ENCODE data around the gene OVOL2. TPM values are rescaled to one million over a fixed set of nuclear protein-coding genes. Genes with fewer than 3 reads are reported as not detected.

The OVOL2 gene
- total RNA-seq, 1 experiment from 2014 or later, result 20.7 TPM

DNA sequence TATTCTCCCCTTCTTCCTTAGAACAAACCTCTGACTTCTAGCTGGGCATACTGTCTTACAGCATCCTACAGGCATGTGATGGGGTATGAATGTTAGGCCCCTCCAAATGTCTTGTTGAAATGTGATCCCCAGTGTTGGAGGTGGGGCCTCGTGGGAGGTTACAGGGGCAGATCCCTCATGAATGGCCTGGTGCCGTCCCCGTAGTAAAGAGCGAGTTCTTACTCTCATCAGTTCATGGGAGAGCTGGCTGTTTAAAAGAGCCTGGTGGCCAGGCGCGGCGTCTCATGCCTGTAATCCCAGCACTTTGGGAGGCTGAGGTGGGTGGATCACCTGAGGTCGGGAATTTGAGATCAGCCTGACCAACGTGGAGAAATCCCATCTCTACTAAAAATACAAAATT lies 15.5 kb downstream of the OVOL2 start:
- Histone ChIP-seq H3K4me3 (no peak overlapping the region), H3K9me3 (ENCODE audit: insufficient read depth, low read depth) (no peaks in the 10 kb centered on the region), H3K36me3 (ENCODE audit: low read depth) (peaks cover 11% of the 10 kb centered on the region; the same call in 1 of the 2 replicates), H3K9me2 (ENCODE audit: insufficient read depth) (0 out of 2 replicates have a peak, but pooled peaks cover 5% of the 10 kb centered on the region), H3K4me2 (no peak overlapping the region), H3K4me1 (replicated peaks; ENCODE audit: insufficient read depth) (peaks cover 12% of the 10 kb centered on the region), H3K79me2 (ENCODE audit: low read depth) (0 out of 2 replicates have a peak, but pooled peaks cover 10% of the 10 kb centered on the region), H2AFZ (no peak overlapping the region), H3K27me3 (ENCODE audit: insufficient read depth, low read depth) (no peaks in the 10 kb centered on the region), H4K20me1 (ENCODE audit: insufficient read depth) (no peaks in the 10 kb centered on the region; the same call in 1 of the 2 replicates), H3K27ac (no peak overlapping the region), H3F3A (ENCODE audit: insufficient read depth, low read depth) (peaks cover 14% of the 10 kb centered on the region)
- intact Hi-C loops (cut with micrococcal nuclease; ENCODE audit: unreplicated experiment), result no loop called here
- no peak for DNase-seq
- no TSS peak for BruUV-seq (replicated peaks)
- POLR2A ChIA-PET (ENCODE audit: unreplicated experiment), result no interaction called here
- no peak for TF ChIP-seq EZH2 (IDR thresholded peaks at IDR 0.05; ENCODE audit: low read depth)
- TF ChIP-seq, protein P1, sequence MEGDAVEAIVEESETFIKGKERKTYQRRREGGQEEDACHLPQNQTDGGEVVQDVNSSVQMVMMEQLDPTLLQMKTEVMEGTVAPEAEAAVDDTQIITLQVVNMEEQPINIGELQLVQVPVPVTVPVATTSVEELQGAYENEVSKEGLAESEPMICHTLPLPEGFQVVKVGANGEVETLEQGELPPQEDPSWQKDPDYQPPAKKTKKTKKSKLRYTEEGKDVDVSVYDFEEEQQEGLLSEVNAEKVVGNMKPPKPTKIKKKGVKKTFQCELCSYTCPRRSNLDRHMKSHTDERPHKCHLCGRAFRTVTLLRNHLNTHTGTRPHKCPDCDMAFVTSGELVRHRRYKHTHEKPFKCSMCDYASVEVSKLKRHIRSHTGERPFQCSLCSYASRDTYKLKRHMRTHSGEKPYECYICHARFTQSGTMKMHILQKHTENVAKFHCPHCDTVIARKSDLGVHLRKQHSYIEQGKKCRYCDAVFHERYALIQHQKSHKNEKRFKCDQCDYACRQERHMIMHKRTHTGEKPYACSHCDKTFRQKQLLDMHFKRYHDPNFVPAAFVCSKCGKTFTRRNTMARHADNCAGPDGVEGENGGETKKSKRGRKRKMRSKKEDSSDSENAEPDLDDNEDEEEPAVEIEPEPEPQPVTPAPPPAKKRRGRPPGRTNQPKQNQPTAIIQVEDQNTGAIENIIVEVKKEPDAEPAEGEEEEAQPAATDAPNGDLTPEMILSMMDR (conservative IDR thresholded peaks at IDR 0.05), result no peak
- CTCF ChIA-PET, result no interaction called here

DNA sequence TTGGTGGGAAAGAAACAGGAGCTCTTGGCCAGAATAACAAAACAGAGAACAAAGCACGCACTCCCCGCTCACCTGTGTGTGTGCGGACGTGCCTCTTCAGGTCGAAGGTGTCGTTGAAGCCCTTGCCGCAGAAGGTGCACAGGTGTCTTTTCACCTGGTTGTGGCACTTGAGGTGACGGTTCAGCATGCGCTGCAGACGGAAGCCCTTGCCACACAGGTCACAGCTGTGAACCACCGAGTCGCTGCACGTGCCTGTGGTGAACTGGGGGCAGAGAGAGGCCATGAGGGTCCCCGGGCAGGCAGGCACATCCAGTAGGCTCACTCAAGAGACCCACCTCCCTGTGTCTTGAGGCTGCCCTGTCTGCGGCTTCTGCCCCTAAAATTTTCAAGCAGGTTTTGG lies 16.3 kb downstream of the OVOL2 start:
- no TSS peak for BruUV-seq (replicated peaks)
- H3K27me3 ChIP-seq (ENCODE audit: insufficient read depth, low read depth), result no peaks in the 10 kb centered on the region
- H2AFZ ChIP-seq, result no peak overlapping the region
- no peak for DNase-seq
- H4K20me1 ChIP-seq (ENCODE audit: insufficient read depth), result no peaks in the 10 kb centered on the region; the same call in 1 of the 2 replicates
- no peak overlapping the region for H3K27ac ChIP-seq
- H3K9me2 ChIP-seq (ENCODE audit: insufficient read depth), result 0 out of 2 replicates have a peak, but pooled peaks cover 5% of the 10 kb centered on the region
- peaks cover 6% of the 10 kb centered on the region for H3F3A ChIP-seq (ENCODE audit: insufficient read depth, low read depth)
- H3K4me1 ChIP-seq (replicated peaks; ENCODE audit: insufficient read depth), result peaks cover 8% of the 10 kb centered on the region
- H3K4me2 ChIP-seq, result no peak overlapping the region
- TF ChIP-seq EZH2 (IDR thresholded peaks at IDR 0.05; ENCODE audit: low read depth), result no peak
- TF ChIP-seq, protein P1 (conservative IDR thresholded peaks at IDR 0.05), result no peak
- no peak overlapping the region for H3K4me3 ChIP-seq
- POLR2A ChIA-PET (ENCODE audit: unreplicated experiment), result no interaction called here
- CTCF ChIA-PET, result no interaction called here
- H3K79me2 ChIP-seq (ENCODE audit: low read depth), result 0 out of 2 replicates have a peak, but pooled peaks cover 10% of the 10 kb centered on the region
- no peaks in the 10 kb centered on the region for H3K9me3 ChIP-seq (ENCODE audit: insufficient read depth, low read depth)
- H3K36me3 ChIP-seq (ENCODE audit: low read depth), result peaks cover 11% of the 10 kb centered on the region; the same call in 1 of the 2 replicates
- intact Hi-C loops (cut with micrococcal nuclease; ENCODE audit: unreplicated experiment), result no loop called here

DNA sequence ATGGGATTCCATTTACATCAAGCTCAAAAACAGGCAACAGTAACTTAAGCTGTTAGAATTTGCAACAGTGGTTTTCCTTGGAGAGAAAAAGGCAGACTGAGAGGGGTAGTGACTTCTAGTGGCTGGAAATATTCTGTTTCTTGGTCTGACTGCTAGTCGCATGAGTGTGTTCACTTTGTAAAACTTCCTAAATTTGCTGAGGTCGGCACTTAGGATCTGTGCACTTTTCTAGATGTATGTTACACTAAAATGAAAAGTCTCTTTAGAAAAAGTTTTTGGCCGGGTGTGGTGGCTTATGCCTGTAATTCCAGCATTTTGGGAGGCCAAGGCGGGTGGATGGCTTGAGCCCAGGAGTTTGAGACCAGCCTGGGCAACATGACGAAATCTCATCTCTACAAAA lies 18.7 kb downstream of the OVOL2 start:
- POLR2A ChIA-PET (ENCODE audit: unreplicated experiment), result no interaction called here

More for the DNA sequence above, 18.7 kb downstream of the OVOL2 start:
- no peak overlapping the region for H2AFZ ChIP-seq
- no peak overlapping the region for H3K4me2 ChIP-seq
- peaks cover 8% of the 10 kb centered on the region; the same call in 1 of the 2 replicates for H3K36me3 ChIP-seq (ENCODE audit: low read depth)
- H3K27me3 ChIP-seq (ENCODE audit: insufficient read depth, low read depth), result no peaks in the 10 kb centered on the region
- no peak for DNase-seq
- H3K27ac ChIP-seq, result no peak overlapping the region
- H3K9me2 ChIP-seq (ENCODE audit: insufficient read depth), result no peaks in the 10 kb centered on the region
- no peak for TF ChIP-seq EZH2 (IDR thresholded peaks at IDR 0.05; ENCODE audit: low read depth)
- TF ChIP-seq, protein P1 (conservative IDR thresholded peaks at IDR 0.05), result no peak
- no peak overlapping the region for H3K4me3 ChIP-seq
- BruUV-seq (replicated peaks), result no TSS peak
- no peaks in the 10 kb centered on the region; the same call in 1 of the 2 replicates for H4K20me1 ChIP-seq (ENCODE audit: insufficient read depth)
- no peaks in the 10 kb centered on the region for H3K4me1 ChIP-seq (replicated peaks; ENCODE audit: insufficient read depth)
- no peaks in the 10 kb centered on the region for H3K79me2 ChIP-seq (ENCODE audit: low read depth)
- no peaks in the 10 kb centered on the region for H3K9me3 ChIP-seq (ENCODE audit: insufficient read depth, low read depth)
- CTCF ChIA-PET, result no interaction called here
- H3F3A ChIP-seq (ENCODE audit: insufficient read depth, low read depth), result no peaks in the 10 kb centered on the region
- intact Hi-C loops (cut with micrococcal nuclease; ENCODE audit: unreplicated experiment), result no loop called here
